ENCODE measurements around the gene COL19A1. TPM values are rescaled to one million over a fixed set of nuclear protein-coding genes. Genes with fewer than 3 reads are reported as not detected.

COL19A1 gene
- total RNA-seq, 2 donors from 2014 or later, result 0.14 to 0.45 TPM

- intact Hi-C loops (cut with DNase I), result no loop called here
- H3K36me3 ChIP-seq, result no peaks in the 10 kb centered on the region
- no peak for DNase-seq (ENCODE audit: low spot score)
- H3K4me3 ChIP-seq, result no peak overlapping the region
- no peaks in the 10 kb centered on the region for H3K4me1 ChIP-seq (replicated peaks)
- 77% methylated on average over 1 of the region's 1 CpG for WGBS
- H3K9me3 ChIP-seq, result no peaks in the 10 kb centered on the region
- TF ChIP-seq POLR2AphosphoS5 (IDR thresholded peaks at IDR 0.05), result no peak
- TF ChIP-seq POLR2A (IDR thresholded peaks at IDR 0.05), result no peak
- TF ChIP-seq CTCF (IDR thresholded peaks at IDR 0.05), result no peak
- H3K27ac ChIP-seq, result no peak overlapping the region
- H3K27me3 ChIP-seq (replicated peaks; ENCODE audit: insufficient read depth), result no peaks in the 10 kb centered on the region
Observed at GRCh38 chr6:70041411-70041810, 175.1 kb downstream of the COL19A1 start.

DNA sequence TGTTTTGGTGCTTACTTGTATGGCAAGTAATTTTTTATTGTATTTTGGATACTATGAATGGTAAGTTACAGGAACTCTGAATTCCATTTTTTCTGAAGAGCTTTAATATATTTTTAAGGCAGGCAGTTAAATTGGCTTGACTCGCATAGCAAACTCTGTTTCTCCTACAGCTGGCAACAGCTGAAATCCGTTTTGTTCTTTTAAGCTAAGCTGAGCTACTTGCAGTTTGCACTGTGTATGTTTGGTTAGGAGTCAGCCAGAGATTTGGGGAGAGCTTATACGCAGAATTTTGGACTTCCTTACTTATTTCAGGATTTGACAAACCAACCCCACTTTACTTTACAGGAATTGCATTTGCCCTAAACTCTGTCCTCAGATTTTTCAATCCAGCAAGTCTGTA lies 179.1 kb downstream of the COL19A1 start:
- no peak for DNase-seq (ENCODE audit: low spot score)
- no peak overlapping the region for H3K27ac ChIP-seq
- no peaks in the 10 kb centered on the region for H3K4me1 ChIP-seq (replicated peaks)
- no peaks in the 10 kb centered on the region for H3K36me3 ChIP-seq
- WGBS, result 69% methylated on average over 3 of the region's 3 CpGs
- H3K4me3 ChIP-seq, result no peak overlapping the region
- no peaks in the 10 kb centered on the region for H3K27me3 ChIP-seq (replicated peaks; ENCODE audit: insufficient read depth)
- H3K9me3 ChIP-seq, result no peaks in the 10 kb centered on the region
- intact Hi-C loops (cut with DNase I), result no loop called here
- no peak for TF ChIP-seq POLR2A (IDR thresholded peaks at IDR 0.05)
- TF ChIP-seq CTCF (IDR thresholded peaks at IDR 0.05), result no peak
- no peak for TF ChIP-seq POLR2AphosphoS5 (IDR thresholded peaks at IDR 0.05)

GRCh38 chr6:70051197-70052124 lies 185.1 kb downstream of the COL19A1 start:
- no peaks in the 10 kb centered on the region for H3K27me3 ChIP-seq (replicated peaks; ENCODE audit: insufficient read depth)
- no peak overlapping the region for H3K27ac ChIP-seq
- H3K36me3 ChIP-seq, result no peaks in the 10 kb centered on the region
- no peaks in the 10 kb centered on the region for H3K9me3 ChIP-seq
- intact Hi-C loops (cut with DNase I), result no loop called here
- no peak for TF ChIP-seq POLR2A (IDR thresholded peaks at IDR 0.05)
- TF ChIP-seq POLR2AphosphoS5 (IDR thresholded peaks at IDR 0.05), result no peak
- TF ChIP-seq CTCF (IDR thresholded peaks at IDR 0.05), result no peak
- no peak overlapping the region for H3K4me3 ChIP-seq
- WGBS, result 73% methylated on average over 5 of the region's 5 CpGs
- no peaks in the 10 kb centered on the region for H3K4me1 ChIP-seq (replicated peaks)
- DNase-seq (ENCODE audit: low spot score), result no peak

GRCh38 chr6:70059039-70059719 lies 192.8 kb downstream of the COL19A1 start:
- no peak for DNase-seq (ENCODE audit: low spot score)
- TF ChIP-seq POLR2A (IDR thresholded peaks at IDR 0.05) (no peak), POLR2AphosphoS5 (IDR thresholded peaks at IDR 0.05) (no peak), CTCF (IDR thresholded peaks at IDR 0.05) (no peak)
- 51% methylated on average over 2 of the region's 2 CpGs for WGBS
- no peaks in the 10 kb centered on the region for H3K27me3 ChIP-seq (replicated peaks; ENCODE audit: insufficient read depth)
- H3K27ac ChIP-seq, result no peak overlapping the region
- H3K4me1 ChIP-seq (replicated peaks), result no peaks in the 10 kb centered on the region
- no peaks in the 10 kb centered on the region for H3K36me3 ChIP-seq
- H3K9me3 ChIP-seq, result no peaks in the 10 kb centered on the region
- no peak overlapping the region for H3K4me3 ChIP-seq
- intact Hi-C loops (cut with DNase I), result no loop called here

Measured in prostate gland (tissue), 2 donors.